Suprapubic skin (tissue), 4 donors: ENCODE results near the gene LONP2. TPM values are rescaled to one million over a fixed set of nuclear protein-coding genes. Genes with fewer than 3 reads are reported as not detected.
"Not testable (repeated sequence)": the region's sequence is repeated elsewhere in the genome, so short reads cannot be mapped to it uniquely, and the experiment has no call there.

Experiments
- DNase-seq, 2 donors: peaks; one replicate each; pipeline ENCODE4 v3.0.0-alpha.2; 2019; ENCODE audit warnings: low spot score in 2 of 2
- H3K27ac ChIP-seq: fragments of 200-600 bp; sonication (generic); one replicate; pipeline ENCODE4 v1.5.1; 2019
- H3K27me3 ChIP-seq: fragments of 200-600 bp; sonication (generic); one replicate; pipeline ENCODE4 v1.5.1; 2019
- H3K36me3 ChIP-seq: fragments of 200-600 bp; sonication (generic); one replicate; pipeline ENCODE4 v1.5.1; 2019
- H3K4me1 ChIP-seq: fragments of 200-600 bp; sonication (generic); one replicate; pipeline ENCODE4 v1.5.1; 2019
- H3K4me3 ChIP-seq: fragments of 200-600 bp; sonication (generic); one replicate; pipeline ENCODE4 v1.5.1; 2019; ENCODE audit warnings: mild to moderate bottlenecking
- H3K9me3 ChIP-seq: fragments of 200-600 bp; sonication (generic); one replicate; pipeline ENCODE4 v1.5.1; 2019
- EP300 ChIP-seq: sonication (generic); formaldehyde crosslinking; IDR thresholded peaks from one replicate; pipeline ENCODE4 v1.6.1; 2017; ENCODE audit warnings: antibody characterized with exemption
- POLR2A ChIP-seq, 2 donors: fragments of 450-650 bp; IDR thresholded peaks; one replicate each; pipeline ENCODE4 v1.6.1; 2017; ENCODE audit warnings: antibody characterized with exemption in 2 of 2, mild to moderate bottlenecking in 2 of 2, moderate library complexity in 2 of 2
- POLR2AphosphoS5 ChIP-seq, 3 donors: sonication (generic); formaldehyde crosslinking; IDR thresholded peaks; one replicate each; pipeline ENCODE4 v1.6.1; 2017; ENCODE audit warnings: antibody characterized with exemption in 3 of 3
- WGBS: methylation state at CpG from one replicate; pipeline ENCODE4 v1.1.5; 2018; 5-methylcytosine and 5-hydroxymethylcytosine counted together
- total RNA-seq, 4 donors: library from RNA; depleted of rRNA; stranded (reverse); fragments of >200 nt; gene quantifications; one replicate each; pipeline ENCODE4 v1.1.0, GENCODE V29; 2016
- TF ChIP-seq, protein P1 (sequence below), 2 donors: fragments of 200-600 bp in 1 of 2; fragments of 450-650 bp in 1 of 2; sonication (generic) in 1 of 2; IDR thresholded peaks; one replicate each; pipeline ENCODE4 v1.5.1; 2016 to 2019; ENCODE audit warnings: antibody characterized with exemption in 2 of 2, mild to moderate bottlenecking in 1 of 2, moderate library complexity in 1 of 2

Gene LONP2
- total RNA-seq, 4 donors from 2014 or later = 39.6 to 97.9 (median 52.8) TPM

- Histone ChIP-seq H3K9me3 (no peaks in the 10 kb centered on the region), H3K27me3 (no peaks in the 10 kb centered on the region), H3K4me3 (no peak overlapping the region), H3K4me1 (peaks cover 18% of the 10 kb centered on the region), H3K36me3 (no peaks in the 10 kb centered on the region), H3K27ac (peak overlapping the region; percentile 73)
- 48% methylated on average over 11 of the region's 11 CpGs for WGBS
- TF ChIP-seq, protein P1, sequence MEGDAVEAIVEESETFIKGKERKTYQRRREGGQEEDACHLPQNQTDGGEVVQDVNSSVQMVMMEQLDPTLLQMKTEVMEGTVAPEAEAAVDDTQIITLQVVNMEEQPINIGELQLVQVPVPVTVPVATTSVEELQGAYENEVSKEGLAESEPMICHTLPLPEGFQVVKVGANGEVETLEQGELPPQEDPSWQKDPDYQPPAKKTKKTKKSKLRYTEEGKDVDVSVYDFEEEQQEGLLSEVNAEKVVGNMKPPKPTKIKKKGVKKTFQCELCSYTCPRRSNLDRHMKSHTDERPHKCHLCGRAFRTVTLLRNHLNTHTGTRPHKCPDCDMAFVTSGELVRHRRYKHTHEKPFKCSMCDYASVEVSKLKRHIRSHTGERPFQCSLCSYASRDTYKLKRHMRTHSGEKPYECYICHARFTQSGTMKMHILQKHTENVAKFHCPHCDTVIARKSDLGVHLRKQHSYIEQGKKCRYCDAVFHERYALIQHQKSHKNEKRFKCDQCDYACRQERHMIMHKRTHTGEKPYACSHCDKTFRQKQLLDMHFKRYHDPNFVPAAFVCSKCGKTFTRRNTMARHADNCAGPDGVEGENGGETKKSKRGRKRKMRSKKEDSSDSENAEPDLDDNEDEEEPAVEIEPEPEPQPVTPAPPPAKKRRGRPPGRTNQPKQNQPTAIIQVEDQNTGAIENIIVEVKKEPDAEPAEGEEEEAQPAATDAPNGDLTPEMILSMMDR (IDR thresholded peaks at IDR 0.05) = no peak
- peak in 1 of 3 donors; percentile 35 for TF ChIP-seq POLR2AphosphoS5 (IDR thresholded peaks at IDR 0.05)
- DNase-seq = peak in 1 of 2 donors; percentile 74
These were observed 149.6 kb downstream of the LONP2 start for GRCh38 chr16:48393485-48394354.

- Histone ChIP-seq H3K4me3 (no peak overlapping the region), H3K36me3 (no peaks in the 10 kb centered on the region), H3K4me1 (peaks cover 18% of the 10 kb centered on the region), H3K27ac (peak overlapping the region; percentile 73), H3K9me3 (no peaks in the 10 kb centered on the region), H3K27me3 (no peaks in the 10 kb centered on the region)
- TF ChIP-seq EP300 = no peak
- WGBS = 81% methylated on average over 6 of the region's 6 CpGs
- DNase-seq = no peak
These were observed 150.2 kb downstream of the LONP2 start for GRCh38 chr16:48394355-48394703.

- H3K9me3 ChIP-seq = no peaks in the 10 kb centered on the region
- no peak for DNase-seq
- H3K4me3 ChIP-seq = no peak overlapping the region
- TF ChIP-seq, protein P1 (IDR thresholded peaks at IDR 0.05) = no peak
- TF ChIP-seq POLR2AphosphoS5 (IDR thresholded peaks at IDR 0.05) = no peak
- no peak for TF ChIP-seq POLR2A (IDR thresholded peaks at IDR 0.05)
- TF ChIP-seq EP300 = no peak
- H3K27me3 ChIP-seq = no peaks in the 10 kb centered on the region
- no peak overlapping the region for H3K27ac ChIP-seq
- H3K36me3 ChIP-seq = no peaks in the 10 kb centered on the region
- H3K4me1 ChIP-seq = peaks cover 18% of the 10 kb centered on the region
- WGBS = 93% methylated on average over 3 of the region's 3 CpGs
These were observed 151.3 kb downstream of the LONP2 start for GRCh38 chr16:48395375-48395774.

DNA sequence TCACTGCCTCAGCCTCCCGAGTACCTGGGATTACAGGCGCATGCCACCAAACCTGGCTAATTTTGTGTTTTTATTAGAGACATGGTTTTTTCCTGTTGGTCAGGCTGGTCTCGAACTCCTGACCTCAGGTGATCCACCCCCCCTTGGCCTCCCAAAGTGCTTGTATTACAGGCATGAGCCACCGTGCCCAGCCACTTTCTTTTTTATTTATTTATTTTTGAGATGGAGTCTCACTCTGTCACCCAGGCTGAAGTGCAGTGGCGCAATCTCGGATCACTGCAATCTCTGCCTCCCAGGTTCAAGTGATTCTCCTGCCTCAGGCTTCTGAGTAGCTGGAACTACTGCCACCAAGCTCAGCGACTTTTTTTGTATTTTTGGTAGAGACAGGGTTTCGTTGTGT is 158.4 kb downstream of the LONP2 start:
- H3K27ac ChIP-seq, DNase-seq, H3K27me3 ChIP-seq, H3K36me3 ChIP-seq, H3K9me3 ChIP-seq, H3K4me3 ChIP-seq, H3K4me1 ChIP-seq: not testable (repeated sequence)
- 92% methylated on average over 8 of the region's 8 CpGs for WGBS

GRCh38 chr16:48405153-48405552 is 161.1 kb downstream of the LONP2 start:
- H3K4me3 ChIP-seq = no peak overlapping the region
- H3K4me1 ChIP-seq = peaks cover 2% of the 10 kb centered on the region
- no peaks in the 10 kb centered on the region for H3K27me3 ChIP-seq
- no peaks in the 10 kb centered on the region for H3K9me3 ChIP-seq
- no peak for DNase-seq
- no peaks in the 10 kb centered on the region for H3K36me3 ChIP-seq
- H3K27ac ChIP-seq = no peak overlapping the region
- WGBS = 83% methylated on average over 1 of the region's 1 CpG
- TF ChIP-seq POLR2A (IDR thresholded peaks at IDR 0.05) (no peak), POLR2AphosphoS5 (IDR thresholded peaks at IDR 0.05) (no peak), EP300 (no peak)
- TF ChIP-seq, protein P1 (IDR thresholded peaks at IDR 0.05) = no peak

- Histone ChIP-seq H3K4me3 (no peak overlapping the region), H3K4me1 (peaks cover 6% of the 10 kb centered on the region), H3K27ac (no peak overlapping the region), H3K27me3 (no peaks in the 10 kb centered on the region), H3K36me3 (no peaks in the 10 kb centered on the region), H3K9me3 (no peaks in the 10 kb centered on the region)
- DNase-seq = no peak
- no peak for TF ChIP-seq EP300
- TF ChIP-seq POLR2AphosphoS5 (IDR thresholded peaks at IDR 0.05) = no peak
- TF ChIP-seq, protein P1 (IDR thresholded peaks at IDR 0.05) = no peak
- no peak for TF ChIP-seq POLR2A (IDR thresholded peaks at IDR 0.05)
- 86% methylated on average over 4 of the region's 4 CpGs for WGBS
These were observed 161.8 kb downstream of the LONP2 start for GRCh38 chr16:48405907-48406306.

Other genes starting within 250 kb of the LONP2 start
- not detected for gene ABCC12, start 88.3 kb upstream of the LONP2 start, total RNA-seq
- gene ABCC11, start 3.2 kb downstream of the LONP2 start, total RNA-seq = 1 to 10 TPM in 1 of 4 donors, under 1 TPM in 3; 0.13 to 1.4 (median 0.36) TPM
- 10 to 100 TPM; 26.2 to 44.3 (median 31.6) TPM for gene SIAH1, start 141.1 kb downstream of the LONP2 start, total RNA-seq